Mesodermal cell (in vitro differentiated cells): ENCODE data around the gene GPX3.

Experiments used
- H3K27ac ChIP-seq: 2 replicates; pipeline ENCODE4 v1.7.0; 2013; ENCODE audit warnings: mild to moderate bottlenecking, low read depth, low read length, moderate library complexity; ENCODE audit not compliant: severe bottlenecking
- H3K36me3 ChIP-seq: 2 replicates; pipeline ENCODE4 v1.7.1; 2013; ENCODE audit warnings: mild to moderate bottlenecking, low read length, moderate library complexity; ENCODE audit not compliant: control insufficient read depth, insufficient read depth
- H3K4me1 ChIP-seq: one replicate; pipeline ENCODE4 v1.7.1; 2013; ENCODE audit warnings: mild to moderate bottlenecking, low read length; ENCODE audit not compliant: insufficient read depth, control insufficient read depth, poor library complexity, severe bottlenecking
- H3K4me3 ChIP-seq: 2 replicates; pipeline ENCODE4 v1.7.0; 2013; ENCODE audit warnings: low read length, control low read depth, mild to moderate bottlenecking; ENCODE audit not compliant: insufficient read depth, poor library complexity, severe bottlenecking; ENCODE audit errors: extremely low read depth
- H3K9me3 ChIP-seq: 2 replicates; pipeline ENCODE4 v1.7.1; 2013; ENCODE audit warnings: mild to moderate bottlenecking, low read length, moderate library complexity; ENCODE audit not compliant: control insufficient read depth
- WGBS, 2 experiments: methylation state at CpG; one replicate each; pipeline ENCODE4 v1.1.5; 2013; ENCODE audit warnings: missing lambda C conversion rate in 2 of 2; ENCODE audit not compliant: insufficient coverage in 2 of 2; 5-methylcytosine and 5-hydroxymethylcytosine counted together

Gene GPX3

GRCh38 chr5:151033217-151033934 lies 13.0 kb downstream of the GPX3 start:
- Histone ChIP-seq H3K9me3 (no peaks in the 10 kb centered on the region), H3K4me1 (peaks cover 6% of the 10 kb centered on the region), H3K36me3 (peaks cover 90% of the 10 kb centered on the region), H3K4me3 (no peak overlapping the region), H3K27ac (no peak overlapping the region)
- 96 to 100% methylated on average over 4 of the region's 14 CpGs for WGBS, 2 experiments

GRCh38 chr5:151034422-151035379 lies 14.3 kb downstream of the GPX3 start:
- 98% methylated on average over 15 to 17 of the region's 19 CpGs for WGBS, 2 experiments
- H3K4me1 ChIP-seq: peaks cover 15% of the 10 kb centered on the region
- no peaks in the 10 kb centered on the region for H3K9me3 ChIP-seq
- H3K36me3 ChIP-seq: peaks cover 90% of the 10 kb centered on the region
- H3K4me3 ChIP-seq: no peak overlapping the region
- no peak overlapping the region for H3K27ac ChIP-seq

- Histone ChIP-seq H3K36me3 (peaks cover 89% of the 10 kb centered on the region), H3K4me1 (peaks cover 15% of the 10 kb centered on the region), H3K4me3 (no peak overlapping the region), H3K9me3 (no peaks in the 10 kb centered on the region), H3K27ac (no peak overlapping the region)
- 93 to 100% methylated on average over 3 of the region's 6 CpGs for WGBS, 2 experiments
These were observed 16.2 kb downstream of the GPX3 start for GRCh38 chr5:151036556-151036955.

GRCh38 chr5:151037561-151038411 lies 17.4 kb downstream of the GPX3 start:
- peaks cover 91% of the 10 kb centered on the region for H3K36me3 ChIP-seq
- H3K9me3 ChIP-seq: no peaks in the 10 kb centered on the region
- no peak overlapping the region for H3K4me3 ChIP-seq
- peaks cover 15% of the 10 kb centered on the region for H3K4me1 ChIP-seq
- 93 to 95% methylated on average over 8 to 10 of the region's 12 CpGs for WGBS, 2 experiments
- peak overlapping the region; percentile 49 for H3K27ac ChIP-seq

GRCh38 chr5:151038412-151038745 lies 18.0 kb downstream of the GPX3 start:
- Histone ChIP-seq H3K4me3 (no peak overlapping the region), H3K27ac (peak overlapping the region; percentile 49), H3K4me1 (peaks cover 15% of the 10 kb centered on the region), H3K9me3 (no peaks in the 10 kb centered on the region), H3K36me3 (peaks cover 91% of the 10 kb centered on the region)
- WGBS, 2 experiments: 93 to 96% methylated on average over 7 to 8 of the region's 8 CpGs

GRCh38 chr5:151038801-151039238 lies 18.4 kb downstream of the GPX3 start:
- H3K36me3 ChIP-seq: peaks cover 92% of the 10 kb centered on the region

GRCh38 chr5:151039665-151040064 lies 19.3 kb downstream of the GPX3 start:
- 98 to 99% methylated on average over 5 to 9 of the region's 9 CpGs for WGBS, 2 experiments
- no peak overlapping the region for H3K4me3 ChIP-seq
- H3K36me3 ChIP-seq: peaks cover 90% of the 10 kb centered on the region
- H3K9me3 ChIP-seq: no peaks in the 10 kb centered on the region
- H3K27ac ChIP-seq: no peak overlapping the region
- peaks cover 15% of the 10 kb centered on the region for H3K4me1 ChIP-seq

More at GRCh38 chr5:151038801-151039238, 18.4 kb downstream of the GPX3 start:
- H3K9me3 ChIP-seq: no peaks in the 10 kb centered on the region
- H3K27ac ChIP-seq: no peak overlapping the region
- no peak overlapping the region for H3K4me3 ChIP-seq
- H3K4me1 ChIP-seq: peaks cover 15% of the 10 kb centered on the region
- WGBS, 2 experiments: 92 to 98% methylated on average over 7 of the region's 7 CpGs

- H3K4me1 ChIP-seq: peaks cover 15% of the 10 kb centered on the region
- 86% methylated on average over 7 to 8 of the region's 8 CpGs for WGBS, 2 experiments
- peaks cover 90% of the 10 kb centered on the region for H3K36me3 ChIP-seq
- H3K4me3 ChIP-seq: no peak overlapping the region
- no peak overlapping the region for H3K27ac ChIP-seq
- no peaks in the 10 kb centered on the region for H3K9me3 ChIP-seq
These were observed 19.9 kb downstream of the GPX3 start for GRCh38 chr5:151040211-151040747.

GRCh38 chr5:151041577-151042268 lies 21.3 kb downstream of the GPX3 start:
- Histone ChIP-seq H3K4me1 (peaks cover 15% of the 10 kb centered on the region), H3K27ac (no peak overlapping the region), H3K36me3 (peaks cover 89% of the 10 kb centered on the region), H3K9me3 (no peaks in the 10 kb centered on the region), H3K4me3 (no peak overlapping the region)
- WGBS, 2 experiments: 88 to 91% methylated on average over 8 to 9 of the region's 11 CpGs
